Activated CD4-positive, alpha-beta memory T cell treated with anti-CD3 and anti-CD28 coated beads, Interleukin-2, amount 10 ng/mL, durations not matched to agents 7 days and 5 days (primary cell): ENCODE results near the gene NAB1. TPM values are rescaled to one million over a fixed set of nuclear protein-coding genes. Genes with fewer than 3 reads are reported as not detected.

Experiments used
- CTCF ChIA-PET: fragments of 350-600 bp; sonication (Branson Sonifier 250); formaldehyde crosslinking; loops from one replicate; lab custom pipeline; 2021; ENCODE audit warnings: antibody characterized with exemption, inconsistent platforms; lab: Charles Lee
- POLR2A ChIA-PET: fragments of 350-600 bp; sonication (Branson Sonifier 250); formaldehyde crosslinking; loops from one replicate; lab custom pipeline; 2021; ENCODE audit warnings: antibody characterized with exemption; lab: Charles Lee
- DNase-seq: peaks from one replicate; pipeline ENCODE4 v3.0.0-alpha.2; 2020
- H3K27ac Mint-ChIP-seq: one replicate; pipeline ENCODE4 v1.8.0; 2021; ENCODE audit warnings: mild to moderate bottlenecking, mixed read lengths
- H3K27me3 Mint-ChIP-seq: one replicate; pipeline ENCODE4 v1.8.0; 2021; ENCODE audit warnings: mixed read lengths
- H3K36me3 Mint-ChIP-seq: one replicate; pipeline ENCODE4 v1.8.0; 2021; ENCODE audit warnings: low read depth, mixed read lengths
- H3K4me1 Mint-ChIP-seq: one replicate; pipeline ENCODE4 v1.8.0; 2021; ENCODE audit warnings: mixed read lengths
- H3K4me3 Mint-ChIP-seq: one replicate; pipeline ENCODE4 v1.8.0; 2021; ENCODE audit warnings: mild to moderate bottlenecking, mixed read lengths
- H3K9me3 Mint-ChIP-seq: one replicate; pipeline ENCODE4 v1.8.0; 2021; ENCODE audit warnings: mixed read lengths
- total RNA-seq, 2 experiments: library from RNA; stranded (reverse); gene quantifications; one replicate each; pipeline ENCODE4 v1.2.3, GENCODE V29; 2021

NAB1 gene
- total RNA-seq, 2 experiments from 2014 or later, result 21.7 to 28.1 TPM

- ChIA-PET POLR2A (interaction anchor here (1.0 to 3.8 kb wide), 5 partner anchors 10 to 273 kb away, joined by 3 to 24 read pairs (median 4); partner anchors contain the start of genes MFSD6 and NEMP2), CTCF (interaction anchor here (0.6 to 4.3 kb wide), 22 partner anchors 9 to 298 kb away, joined by 3 to 29 read pairs (median 5); no protein-coding TSS in a partner anchor)
- H3K4me1 Mint-ChIP-seq, result peaks cover 43% of the 10 kb centered on the region
- H3K36me3 Mint-ChIP-seq, result peaks cover 24% of the 10 kb centered on the region
- no peaks in the 10 kb centered on the region for H3K27me3 Mint-ChIP-seq
- H3K9me3 Mint-ChIP-seq, result no peaks in the 10 kb centered on the region
- H3K27ac Mint-ChIP-seq, result peak overlapping the region; percentile 56
- H3K4me3 Mint-ChIP-seq, result peak overlapping the region; percentile 8
- peak; percentile 57 for DNase-seq
Observed at GRCh38 chr2:190679813-190680591, 31.1 kb downstream of the NAB1 start.

- H3K27me3 Mint-ChIP-seq, result no peaks in the 10 kb centered on the region
- CTCF ChIA-PET, result interaction anchor here (4.3 kb wide), 1 partner anchor 300 kb away, joined by 25 read pairs; no protein-coding TSS in a partner anchor
Observed at GRCh38 chr2:190682168-190682567, 33.3 kb downstream of the NAB1 start.

GRCh38 chr2:190683802-190684201 is 34.9 kb downstream of the NAB1 start:
- CTCF ChIA-PET, result interaction anchor here (1.0 kb wide), 1 partner anchor 37 kb away, joined by 3 read pairs; no protein-coding TSS in a partner anchor

More at GRCh38 chr2:190682168-190682567, 33.3 kb downstream of the NAB1 start:
- no peak overlapping the region for H3K27ac Mint-ChIP-seq
- no peak overlapping the region for H3K4me3 Mint-ChIP-seq
- DNase-seq, result no peak
- H3K9me3 Mint-ChIP-seq, result no peaks in the 10 kb centered on the region
- H3K36me3 Mint-ChIP-seq, result peaks cover 24% of the 10 kb centered on the region
- POLR2A ChIA-PET, result no interaction called here
- peaks cover 32% of the 10 kb centered on the region for H3K4me1 Mint-ChIP-seq

GRCh38 chr2:190684931-190685330 is 36.0 kb downstream of the NAB1 start:
- H3K9me3 Mint-ChIP-seq, result no peaks in the 10 kb centered on the region
- ChIA-PET CTCF (no interaction called here), POLR2A (interaction anchor here (1.1 kb wide), 1 partner anchor 60 kb away, joined by 3 read pairs; no protein-coding TSS in a partner anchor)
- no peaks in the 10 kb centered on the region for H3K27me3 Mint-ChIP-seq
- H3K4me1 Mint-ChIP-seq, result peaks cover 12% of the 10 kb centered on the region
- no peak overlapping the region for H3K27ac Mint-ChIP-seq
- DNase-seq, result no peak
- no peak overlapping the region for H3K4me3 Mint-ChIP-seq
- H3K36me3 Mint-ChIP-seq, result peaks cover 24% of the 10 kb centered on the region

More at GRCh38 chr2:190683802-190684201, 34.9 kb downstream of the NAB1 start:
- Mint-ChIP-seq H3K27me3 (no peaks in the 10 kb centered on the region), H3K4me1 (peaks cover 22% of the 10 kb centered on the region), H3K4me3 (no peak overlapping the region), H3K36me3 (peaks cover 26% of the 10 kb centered on the region), H3K9me3 (no peaks in the 10 kb centered on the region), H3K27ac (no peak overlapping the region)
- POLR2A ChIA-PET, result interaction anchor here (1.3 kb wide), 1 partner anchor 9 kb away, joined by 3 read pairs; no protein-coding TSS in a partner anchor
- no peak for DNase-seq

GRCh38 chr2:190685333-190685732 is 36.5 kb downstream of the NAB1 start:
- H3K27me3 Mint-ChIP-seq, result no peaks in the 10 kb centered on the region
- no peak for DNase-seq
- no peaks in the 10 kb centered on the region for H3K9me3 Mint-ChIP-seq
- peaks cover 26% of the 10 kb centered on the region for H3K36me3 Mint-ChIP-seq
- CTCF ChIA-PET, result no interaction called here
- peaks cover 8% of the 10 kb centered on the region for H3K4me1 Mint-ChIP-seq
- H3K27ac Mint-ChIP-seq, result no peak overlapping the region
- POLR2A ChIA-PET, result interaction anchor here (1.1 kb wide), 1 partner anchor 60 kb away, joined by 3 read pairs; no protein-coding TSS in a partner anchor
- H3K4me3 Mint-ChIP-seq, result no peak overlapping the region

- no peaks in the 10 kb centered on the region for H3K27me3 Mint-ChIP-seq
- no peak overlapping the region for H3K27ac Mint-ChIP-seq
- CTCF ChIA-PET, result interaction anchor here (1.0 to 4.7 kb wide), 2 partner anchors 9 to 14 kb away, joined by 3 to 29 read pairs; no protein-coding TSS in a partner anchor
- H3K4me1 Mint-ChIP-seq, result peaks cover 29% of the 10 kb centered on the region
- POLR2A ChIA-PET, result interaction anchor here (1.7 kb wide), 1 partner anchor 14 kb away, joined by 4 read pairs; no protein-coding TSS in a partner anchor
- no peak for DNase-seq
- H3K4me3 Mint-ChIP-seq, result no peak overlapping the region
- H3K9me3 Mint-ChIP-seq, result no peaks in the 10 kb centered on the region
- peaks cover 30% of the 10 kb centered on the region for H3K36me3 Mint-ChIP-seq
Observed at GRCh38 chr2:190693533-190694232, 44.8 kb downstream of the NAB1 start.

- POLR2A ChIA-PET, result no interaction called here
- H3K4me3 Mint-ChIP-seq, result no peak overlapping the region
- peaks cover 30% of the 10 kb centered on the region for H3K36me3 Mint-ChIP-seq
- peaks cover 29% of the 10 kb centered on the region for H3K4me1 Mint-ChIP-seq
- no peak for DNase-seq
- H3K9me3 Mint-ChIP-seq, result no peaks in the 10 kb centered on the region
- CTCF ChIA-PET, result interaction anchor here (4.7 kb wide), 1 partner anchor 15 kb away, joined by 29 read pairs; no protein-coding TSS in a partner anchor
- H3K27me3 Mint-ChIP-seq, result no peaks in the 10 kb centered on the region
- H3K27ac Mint-ChIP-seq, result no peak overlapping the region
Observed at GRCh38 chr2:190694479-190694878, 45.6 kb downstream of the NAB1 start.

GRCh38 chr2:190695739-190696138 is 46.9 kb downstream of the NAB1 start:
- H3K27ac Mint-ChIP-seq, result no peak overlapping the region
- H3K4me3 Mint-ChIP-seq, result no peak overlapping the region
- POLR2A ChIA-PET, result no interaction called here
- CTCF ChIA-PET, result no interaction called here
- H3K36me3 Mint-ChIP-seq, result peaks cover 22% of the 10 kb centered on the region
- no peak for DNase-seq
- no peaks in the 10 kb centered on the region for H3K27me3 Mint-ChIP-seq
- H3K4me1 Mint-ChIP-seq, result peaks cover 29% of the 10 kb centered on the region
- H3K9me3 Mint-ChIP-seq, result no peaks in the 10 kb centered on the region

- Mint-ChIP-seq H3K27me3 (no peaks in the 10 kb centered on the region), H3K4me1 (peaks cover 26% of the 10 kb centered on the region), H3K9me3 (no peaks in the 10 kb centered on the region), H3K4me3 (no peak overlapping the region), H3K27ac (no peak overlapping the region), H3K36me3 (peaks cover 14% of the 10 kb centered on the region)
- ChIA-PET CTCF (no interaction called here), POLR2A (no interaction called here)
- no peak for DNase-seq
Observed at GRCh38 chr2:190696792-190697398, 48.0 kb downstream of the NAB1 start.

GRCh38 chr2:190697421-190697820 is 48.5 kb downstream of the NAB1 start:
- peaks cover 14% of the 10 kb centered on the region for H3K36me3 Mint-ChIP-seq
- CTCF ChIA-PET, result no interaction called here

GRCh38 chr2:190698895-190699294 is 50.0 kb downstream of the NAB1 start:
- H3K9me3 Mint-ChIP-seq, result no peaks in the 10 kb centered on the region
- H3K4me1 Mint-ChIP-seq, result peaks cover 14% of the 10 kb centered on the region
- CTCF ChIA-PET, result no interaction called here
- no peak for DNase-seq
- POLR2A ChIA-PET, result no interaction called here
- H3K36me3 Mint-ChIP-seq, result peaks cover 5% of the 10 kb centered on the region
- no peaks in the 10 kb centered on the region for H3K27me3 Mint-ChIP-seq
- H3K27ac Mint-ChIP-seq, result no peak overlapping the region
- no peak overlapping the region for H3K4me3 Mint-ChIP-seq

More at GRCh38 chr2:190697421-190697820, 48.5 kb downstream of the NAB1 start:
- Mint-ChIP-seq H3K27ac (no peak overlapping the region), H3K4me3 (no peak overlapping the region), H3K27me3 (no peaks in the 10 kb centered on the region), H3K4me1 (peaks cover 26% of the 10 kb centered on the region), H3K9me3 (no peaks in the 10 kb centered on the region)
- DNase-seq, result no peak
- POLR2A ChIA-PET, result no interaction called here

GRCh38 chr2:190701586-190701985 is 52.7 kb downstream of the NAB1 start:
- no peak overlapping the region for H3K27ac Mint-ChIP-seq
- no peaks in the 10 kb centered on the region for H3K4me1 Mint-ChIP-seq

More at GRCh38 chr2:190701586-190701985, 52.7 kb downstream of the NAB1 start:
- ChIA-PET POLR2A (interaction anchor here (0.7 kb wide), 1 partner anchor 23 kb away, joined by 3 read pairs; no protein-coding TSS in a partner anchor), CTCF (interaction anchor here (1.1 to 2.2 kb wide), 2 partner anchors 11 to 21 kb away, joined by 3 to 6 read pairs; no protein-coding TSS in a partner anchor)
- no peaks in the 10 kb centered on the region for H3K9me3 Mint-ChIP-seq
- H3K4me3 Mint-ChIP-seq, result no peak overlapping the region
- H3K36me3 Mint-ChIP-seq, result no peaks in the 10 kb centered on the region
- DNase-seq, result no peak
- no peaks in the 10 kb centered on the region for H3K27me3 Mint-ChIP-seq
